HCT116 (cell line): ENCODE data around the gene EN2. TPM values are rescaled to one million over a fixed set of nuclear protein-coding genes. Genes with fewer than 3 reads are reported as not detected.

Experiments
- ATAC-seq: fragments of 200-7000 bp; cut with Tn5 transposase; 2 replicates; pipeline ENCODE4 v1.9.1; 2020; ENCODE audit warnings: mild to moderate bottlenecking, moderate library complexity
- BruUV-seq: library from RNA; stranded (reverse); fragments of 400-500 nt; replicated peaks from 2 replicates; lab custom pipeline; 2021; lab: Mats Ljungman, UMichigan
- CTCF ChIA-PET: fragments of 300-600 bp; sonication (Branson Sonifier 250); formaldehyde crosslinking; loops from one replicate; lab custom pipeline; 2021; ENCODE audit warnings: antibody characterized with exemption; lab: Charles Lee
- POLR2A ChIA-PET: fragments of 300-600, 350-600 bp; sonication (Branson Sonifier 250); formaldehyde crosslinking; loops from one replicate; lab custom pipeline; 2021; ENCODE audit warnings: antibody characterized with exemption; lab: Charles Lee
- RAD21 ChIA-PET, 2 experiments: fragments of 300-600 bp; sonication (Branson Sonifier 250); formaldehyde crosslinking; loops; one replicate each; lab custom pipeline; 2023; ENCODE audit warnings: low total read pairs in 2 of 2; ENCODE audit not compliant: uncharacterized antibody in 2 of 2, unreplicated experiment in 2 of 2, low non-redundant PET in 1 of 2; lab: Charles Lee
- DNase-seq: peaks from one replicate; pipeline ENCODE4 v3.0.0-alpha.2; 2010; ENCODE audit warnings: low read depth, low spot score
- H2AFZ ChIP-seq: fragments of 200-600 bp; shearing (Covaris generic), sonication (generic); 2 replicates; pipeline ENCODE4 v1.6.1; 2017; ENCODE audit warnings: low read depth, mixed run types, mixed read lengths, antibody characterized with exemption, low read length; ENCODE audit not compliant: poor library complexity, severe bottlenecking
- H3K27ac ChIP-seq: 2 replicates; pipeline ENCODE4 v1.5.1; 2012; ENCODE audit warnings: low read depth, low read length
- H3K27me3 ChIP-seq: fragments of 200-600 bp; sonication (generic); 2 replicates; pipeline ENCODE4 v1.6.1; 2016; ENCODE audit warnings: mixed run types, low read length, mixed read lengths; ENCODE audit not compliant: insufficient read depth
- H3K36me3 ChIP-seq, 2 experiments: fragments of 200-500 bp in 1 of 2; fragments of 200-600 bp in 1 of 2; sonication (Bioruptor generic) in 1 of 2; sonication (generic) in 1 of 2; 2 replicates each; pipeline versions ENCODE4 v1.5.1 to v1.6.1; 2014 to 2016; ENCODE audit warnings: low read length in 2 of 2, inconsistent platforms in 1 of 2, mixed read lengths in 1 of 2, mixed run types in 1 of 2; ENCODE audit not compliant: insufficient read depth in 2 of 2, control insufficient read depth in 1 of 2
- H3K4me1 ChIP-seq, 2 experiments: fragments of 200-600 bp in 1 of 2; sonication (generic) in 1 of 2; 2 replicates each; pipeline versions ENCODE4 v1.5.1 to v1.6.1; 2012 to 2017; ENCODE audit warnings: low read length in 2 of 2, inconsistent platforms in 1 of 2, mild to moderate bottlenecking in 1 of 2, mixed read lengths in 1 of 2, mixed run types in 1 of 2, moderate library complexity in 1 of 2; ENCODE audit not compliant: insufficient read depth in 2 of 2, control insufficient read depth in 1 of 2
- H3K4me2 ChIP-seq: fragments of 200-600 bp; sonication (generic); 2 replicates; pipeline ENCODE4 v1.6.1; 2017; ENCODE audit warnings: mixed run types, low read length, mixed read lengths
- H3K4me3 ChIP-seq, 2 experiments: fragments of 200-600 bp in 1 of 2; sonication (generic) in 1 of 2; replicated peaks in 1 of 2; 2 replicates each; pipeline ENCODE4 v1.5.1; 2011 to 2016; ENCODE audit warnings: low read length in 2 of 2, control low read depth in 1 of 2, low read depth in 1 of 2, mild to moderate bottlenecking in 1 of 2, mixed read lengths in 1 of 2, mixed run types in 1 of 2
- H3K79me2 ChIP-seq: fragments of 200-600 bp; sonication (generic); 2 replicates; pipeline ENCODE4 v1.6.1; 2017; ENCODE audit warnings: mild to moderate bottlenecking, mixed run types, low read length, moderate library complexity, mixed read lengths; ENCODE audit not compliant: insufficient read depth
- H3K9ac ChIP-seq: fragments of 200-600 bp; sonication (generic); 2 replicates; pipeline ENCODE4 v1.6.1; 2016; ENCODE audit warnings: low read length, mixed read lengths
- H3K9me2 ChIP-seq: fragments of 200-600 bp; sonication (generic), shearing (Covaris generic); 2 replicates; pipeline ENCODE4 v1.6.1; 2017; ENCODE audit warnings: mixed run types, mild to moderate bottlenecking, moderate library complexity; ENCODE audit not compliant: insufficient read depth
- H3K9me3 ChIP-seq, 2 experiments: fragments of 200-500 bp in 1 of 2; fragments of 200-600 bp in 1 of 2; sonication (Bioruptor generic) in 1 of 2; sonication (generic) in 1 of 2; 2 replicates each; pipeline ENCODE4 v1.6.1; 2014 to 2017; ENCODE audit warnings: low read length in 2 of 2, mixed read lengths in 2 of 2, inconsistent platforms in 1 of 2, low read depth in 1 of 2, mild to moderate bottlenecking in 1 of 2, mixed run types in 1 of 2, moderate library complexity in 1 of 2; ENCODE audit not compliant: control insufficient read depth in 1 of 2, insufficient read depth in 1 of 2
- H4K20me1 ChIP-seq: fragments of 200-600 bp; sonication (generic), shearing (Covaris generic); 2 replicates; pipeline ENCODE4 v1.6.1; 2017; ENCODE audit warnings: mixed run types, mild to moderate bottlenecking, moderate library complexity; ENCODE audit not compliant: insufficient read depth
- EGR1 ChIP-seq: IDR thresholded peaks from 2 replicates; pipeline ENCODE4 v1.6.1; 2012; ENCODE audit warnings: low read depth
- EZH2phosphoT487 ChIP-seq: fragments of 200-600 bp; IDR thresholded peaks from 2 replicates; pipeline ENCODE4 v1.6.1; 2018; ENCODE audit warnings: antibody characterized with exemption, borderline replicate concordance
- SIN3A ChIP-seq: IDR thresholded peaks from 2 replicates; pipeline ENCODE4 v1.6.1; 2012; ENCODE audit warnings: low read depth
- SP1 ChIP-seq: IDR thresholded peaks from 2 replicates; pipeline ENCODE4 v1.6.1; 2012; ENCODE audit warnings: low read depth
- TCF7L2 ChIP-seq: IDR thresholded peaks from 2 replicates; pipeline ENCODE4 v1.7.0; 2011; ENCODE audit warnings: borderline replicate concordance, inconsistent platforms; ENCODE audit not compliant: insufficient read depth, insufficient read length; ENCODE audit errors: extremely low read depth
- intact Hi-C: fragments of 100-400 bp; cut with micrococcal nuclease; formaldehyde crosslinking; loops from 2 replicates; pipeline ENCODE4 v1.10.0; 2022
- total RNA-seq: library from RNA; stranded (reverse); gene quantifications from one replicate; pipeline ENCODE4 v1.2.1, GENCODE V29; 2021; ENCODE audit not compliant: unreplicated experiment

EN2 gene
- total RNA-seq, 1 experiment from 2014 or later = 0.32 TPM

- no peak for ATAC-seq
- no peak overlapping the region for H2AFZ ChIP-seq
- intact Hi-C loops = no loop called here
- H3K9ac ChIP-seq = no peak overlapping the region
- no peaks in the 10 kb centered on the region for H3K9me2 ChIP-seq
- no peaks in the 10 kb centered on the region for H3K79me2 ChIP-seq
- TF ChIP-seq SP1 (no peak), EGR1 (no peak), EZH2phosphoT487 (no peak), SIN3A (no peak)
- no TSS peak for BruUV-seq
- CTCF ChIA-PET = no interaction called here
- no peak overlapping the region for H3K27ac ChIP-seq
- no peaks in the 10 kb centered on the region for H4K20me1 ChIP-seq
- no peak overlapping the region for H3K4me3 ChIP-seq
- RAD21 ChIA-PET = no interaction called here
- H3K4me2 ChIP-seq = no peak overlapping the region
- no peak for DNase-seq
- POLR2A ChIA-PET = no interaction called here
- no peaks in the 10 kb centered on the region for H3K36me3 ChIP-seq
- H3K4me1 ChIP-seq = no peaks in the 10 kb centered on the region; a peak in 1 of 4 replicates
- no peaks in the 10 kb centered on the region for H3K9me3 ChIP-seq
- H3K27me3 ChIP-seq = 0 out of 2 replicates have a peak, but pooled peaks cover 7% of the 10 kb centered on the region
These were observed 29.9 kb downstream of the EN2 start for GRCh38 chr7:155487509-155488482.

- Histone ChIP-seq H4K20me1 (no peaks in the 10 kb centered on the region), H3K27me3 (0 out of 2 replicates have a peak, but pooled peaks cover 8% of the 10 kb centered on the region), H3K4me2 (no peak overlapping the region), H2AFZ (no peak overlapping the region), H3K4me1 (no peaks in the 10 kb centered on the region; a peak in 1 of 4 replicates), H3K9me2 (no peaks in the 10 kb centered on the region), H3K9me3 (no peaks in the 10 kb centered on the region), H3K9ac (no peak overlapping the region), H3K4me3 (no peak overlapping the region), H3K27ac (no peak overlapping the region), H3K79me2 (no peaks in the 10 kb centered on the region), H3K36me3 (no peaks in the 10 kb centered on the region)
- no peak for ATAC-seq
- ChIA-PET POLR2A (no interaction called here), CTCF (no interaction called here), RAD21 (no interaction called here)
- intact Hi-C loops = no loop called here
- DNase-seq = no peak
- TF ChIP-seq TCF7L2 = no peak
- no TSS peak for BruUV-seq
These were observed 30.7 kb downstream of the EN2 start for GRCh38 chr7:155488483-155489127.
